K562 (cell line): ENCODE measurements around the gene PITPNC1.
"Not testable (repeated sequence)": the region's sequence is repeated elsewhere in the genome, so short reads cannot be mapped to it uniquely, and the experiment has no call there.

Source experiments
- FOXJ3 ChIP-seq: sonication (generic); formaldehyde crosslinking; IDR thresholded peaks from 2 replicates; pipeline ENCODE4 v1.4.0; 2020; ENCODE audit warnings: mild to moderate bottlenecking, missing genetic modification reagents
- GABPA ChIP-seq: fragments of 200-800 bp; sonication (Bioruptor generic); conservative IDR thresholded peaks from 2 replicates; pipeline ENCODE4 v1.6.1; 2016; ENCODE audit warnings: low read depth, missing genetic modification characterization, missing compliant biosample characterization
- MTA3 ChIP-seq: fragments of 450-650 bp; formaldehyde crosslinking; IDR thresholded peaks from 2 replicates; pipeline ENCODE4 v1.6.1; 2017; ENCODE audit warnings: mild to moderate bottlenecking, borderline replicate concordance
- MXI1 ChIP-seq: IDR thresholded peaks from 2 replicates; pipeline ENCODE4 v1.6.1; 2011; ENCODE audit warnings: low read depth, mild to moderate bottlenecking, improper control_type of control experiment, low read length
- RFX5 ChIP-seq: IDR thresholded peaks from 2 replicates; pipeline ENCODE4 v1.6.1; 2011; ENCODE audit warnings: low read depth, mild to moderate bottlenecking, improper control_type of control experiment, low read length
- SMC3 ChIP-seq: conservative IDR thresholded peaks from 2 replicates; pipeline ENCODE4 v1.6.1; 2011; ENCODE audit warnings: low read depth, low read length, improper control_type of control experiment; ENCODE audit not compliant: insufficient read depth
- SP2 ChIP-seq: IDR thresholded peaks from 2 replicates; pipeline ENCODE4 v1.6.1; 2011; ENCODE audit warnings: mild to moderate bottlenecking, low read depth, low read length, moderate library complexity; ENCODE audit not compliant: poor library complexity, severe bottlenecking; ENCODE audit errors: extremely low read depth
- SRSF1 ChIP-seq: fragments of 200-400 bp; formaldehyde crosslinking; IDR thresholded peaks from 2 replicates; pipeline ENCODE4 v1.6.1; 2017; ENCODE audit warnings: mild to moderate bottlenecking, low read depth, low read length, moderate library complexity
- ZNF146 ChIP-seq: IDR thresholded peaks from one replicate; pipeline ENCODE4 v1.6.1; 2018; ENCODE audit warnings: missing compliant biosample characterization; ENCODE audit not compliant: unreplicated experiment
- TF ChIP-seq, protein P1 (sequence below), 3 experiments: IDR thresholded peaks in 2 of 3; conservative IDR thresholded peaks in 1 of 3; 2 replicates each; pipeline ENCODE4 v1.5.1; 2011 to 2012; ENCODE audit warnings: low read length in 3 of 3, mild to moderate bottlenecking in 3 of 3, control low read depth in 2 of 3, improper control_type of control experiment in 1 of 3, inconsistent platforms in 1 of 3, low read depth in 1 of 3, mixed read lengths in 1 of 3, moderate library complexity in 1 of 3; ENCODE audit not compliant: insufficient read depth in 2 of 3
- TF ChIP-seq, protein P2 (sequence below), 2 experiments: fragments of 200-800 bp in 1 of 2; sonication (Bioruptor generic) in 1 of 2; sonication (generic) in 1 of 2; formaldehyde crosslinking in 1 of 2; IDR thresholded peaks in 1 of 2; conservative IDR thresholded peaks in 1 of 2; 2 replicates each; pipeline versions ENCODE4 v1.5.0 to v1.6.1; 2016 to 2020; ENCODE audit warnings: missing compliant biosample characterization in 1 of 2, missing genetic modification characterization in 1 of 2, missing genetic modification reagents in 1 of 2

DNA sequence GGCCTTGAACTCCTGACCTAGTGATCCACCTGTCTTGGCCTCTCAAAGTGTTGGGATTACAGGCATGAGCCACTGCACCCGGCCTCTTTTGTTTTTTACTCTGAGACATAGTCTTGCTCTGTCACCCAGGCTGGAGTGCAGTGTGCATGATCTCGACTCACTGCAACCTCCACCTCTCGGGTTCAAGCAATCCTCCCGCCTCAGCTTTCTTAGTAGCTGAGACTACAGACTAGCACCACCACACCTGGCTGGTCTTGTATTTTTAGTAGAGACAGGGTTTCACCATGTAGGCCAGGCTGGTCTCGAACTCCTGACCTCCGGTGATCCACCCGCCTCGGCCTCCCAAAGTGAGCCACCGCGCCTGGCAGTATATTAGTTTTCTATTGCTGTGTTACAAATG lies 11.5 kb downstream of the PITPNC1 start:
- TF ChIP-seq, protein P1, sequence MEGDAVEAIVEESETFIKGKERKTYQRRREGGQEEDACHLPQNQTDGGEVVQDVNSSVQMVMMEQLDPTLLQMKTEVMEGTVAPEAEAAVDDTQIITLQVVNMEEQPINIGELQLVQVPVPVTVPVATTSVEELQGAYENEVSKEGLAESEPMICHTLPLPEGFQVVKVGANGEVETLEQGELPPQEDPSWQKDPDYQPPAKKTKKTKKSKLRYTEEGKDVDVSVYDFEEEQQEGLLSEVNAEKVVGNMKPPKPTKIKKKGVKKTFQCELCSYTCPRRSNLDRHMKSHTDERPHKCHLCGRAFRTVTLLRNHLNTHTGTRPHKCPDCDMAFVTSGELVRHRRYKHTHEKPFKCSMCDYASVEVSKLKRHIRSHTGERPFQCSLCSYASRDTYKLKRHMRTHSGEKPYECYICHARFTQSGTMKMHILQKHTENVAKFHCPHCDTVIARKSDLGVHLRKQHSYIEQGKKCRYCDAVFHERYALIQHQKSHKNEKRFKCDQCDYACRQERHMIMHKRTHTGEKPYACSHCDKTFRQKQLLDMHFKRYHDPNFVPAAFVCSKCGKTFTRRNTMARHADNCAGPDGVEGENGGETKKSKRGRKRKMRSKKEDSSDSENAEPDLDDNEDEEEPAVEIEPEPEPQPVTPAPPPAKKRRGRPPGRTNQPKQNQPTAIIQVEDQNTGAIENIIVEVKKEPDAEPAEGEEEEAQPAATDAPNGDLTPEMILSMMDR (IDR thresholded peaks at IDR 0.05 in 2 of 3, conservative IDR thresholded peaks at IDR 0.05 in 1 of 3; ENCODE audit: insufficient read depth in 2 of 3, low read depth in 1 of 3, low read length in 3 of 3) = not testable (repeated sequence)
- not testable (repeated sequence) for TF ChIP-seq MXI1; ZNF146 (CRISPR knock-in tag); SMC3; GABPA (tag); SP2; RFX5; SRSF1; MTA3; FOXJ3
- TF ChIP-seq, protein P2, sequence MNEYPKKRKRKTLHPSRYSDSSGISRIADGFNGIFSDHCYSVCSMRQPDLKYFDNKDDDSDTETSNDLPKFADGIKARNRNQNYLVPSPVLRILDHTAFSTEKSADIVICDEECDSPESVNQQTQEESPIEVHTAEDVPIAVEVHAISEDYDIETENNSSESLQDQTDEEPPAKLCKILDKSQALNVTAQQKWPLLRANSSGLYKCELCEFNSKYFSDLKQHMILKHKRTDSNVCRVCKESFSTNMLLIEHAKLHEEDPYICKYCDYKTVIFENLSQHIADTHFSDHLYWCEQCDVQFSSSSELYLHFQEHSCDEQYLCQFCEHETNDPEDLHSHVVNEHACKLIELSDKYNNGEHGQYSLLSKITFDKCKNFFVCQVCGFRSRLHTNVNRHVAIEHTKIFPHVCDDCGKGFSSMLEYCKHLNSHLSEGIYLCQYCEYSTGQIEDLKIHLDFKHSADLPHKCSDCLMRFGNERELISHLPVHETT (CRISPR knock-in tag; conservative IDR thresholded peaks at IDR 0.05 in 1 of 2, IDR thresholded peaks at IDR 0.05 in 1 of 2) = not testable (repeated sequence)
